Gastrocnemius medialis (tissue), 4 donors: ENCODE results near the gene CSTF1. TPM values are rescaled to one million over a fixed set of nuclear protein-coding genes. Genes with fewer than 3 reads are reported as not detected.

Experiments
- ATAC-seq, 2 donors: fragments of 150-250 bp; one replicate each; pipeline ENCODE4 v1.9.1; 2016
- DNase-seq, 2 donors: peaks; one replicate each; pipeline ENCODE4 v3.0.0-alpha.2; 2019
- H3K27ac ChIP-seq, 4 donors: fragments of 200-600 bp; sonication (generic); 1 replicate in 1 of 4; 2 replicates in 3 of 4; pipeline ENCODE4 v1.5.1; 2016 to 2018; ENCODE audit warnings: mild to moderate bottlenecking in 2 of 4, moderate library complexity in 1 of 4
- H3K27me3 ChIP-seq, 3 donors: fragments of 200-600 bp; sonication (generic) in 2 of 3; 1 replicate in 1 of 3; 2 replicates in 2 of 3; pipeline versions ENCODE4 v1.5.1 to v1.6.0; 2016 to 2019; ENCODE audit warnings: mild to moderate bottlenecking in 1 of 3, moderate library complexity in 1 of 3
- H3K36me3 ChIP-seq, 2 donors: fragments of 200-600 bp; sonication (generic) in 1 of 2; one replicate each; pipeline ENCODE4 v1.5.1; 2017 to 2018
- H3K4me1 ChIP-seq, 2 donors: fragments of 200-600 bp; sonication (generic) in 1 of 2; one replicate each; pipeline ENCODE4 v1.5.1; 2016 to 2017; ENCODE audit warnings: mild to moderate bottlenecking in 2 of 2
- H3K4me3 ChIP-seq, 4 donors: fragments of 200-600 bp; sonication (generic) in 3 of 4; 1 replicate in 1 of 4; 2 replicates in 3 of 4; pipeline ENCODE4 v1.5.1; 2016 to 2019; ENCODE audit warnings: mild to moderate bottlenecking in 2 of 4
- H3K9me3 ChIP-seq, 3 donors: fragments of 200-600 bp; sonication (generic) in 2 of 3; 1 replicate in 1 of 3; 2 replicates in 2 of 3; pipeline ENCODE4 v1.5.1; 2016 to 2019
- POLR2A ChIP-seq, 2 donors: fragments of 450-650 bp; IDR thresholded peaks; one replicate each; pipeline ENCODE4 v1.6.1; 2017; ENCODE audit warnings: antibody characterized with exemption in 2 of 2, mild to moderate bottlenecking in 2 of 2, moderate library complexity in 2 of 2
- in situ Hi-C, 4 donors: fragments of 200-750 bp; cut with MboI; loops; one replicate each; pipeline versions ENCODE4 v1.15.0 to v1.8.0; 2017; ENCODE audit warnings: low sequenced_read_pairs in 4 of 4
- intact Hi-C: fragments of 100-400 bp; cut with DNase I; formaldehyde crosslinking; loops from one replicate; pipeline ENCODE4 v1.15.1; 2023; ENCODE audit warnings: low total_unique reads
- total RNA-seq, 4 donors: library from RNA; depleted of rRNA; stranded (reverse); fragments of >200 nt; gene quantifications; one replicate each; pipeline versions ENCODE4 v1.1.0 to v1.2.3, GENCODE V29; 2016
- TF ChIP-seq, protein P1 (sequence below), 5 experiments: fragments of 450-650 bp in 3 of 5; fragments of 200-600 bp in 2 of 5; sonication (generic) in 2 of 5; IDR thresholded peaks in 4 of 5; conservative IDR thresholded peaks in 1 of 5; 1 replicate in 4 of 5; 2 replicates in 1 of 5; pipeline ENCODE4 v1.5.1; 2016 to 2019; ENCODE audit warnings: antibody characterized with exemption in 5 of 5, mild to moderate bottlenecking in 3 of 5, moderate library complexity in 3 of 5

CSTF1 gene
- total RNA-seq, 4 donors from 2014 or later, result 14.2 to 23.2 (median 18.9) TPM

DNA sequence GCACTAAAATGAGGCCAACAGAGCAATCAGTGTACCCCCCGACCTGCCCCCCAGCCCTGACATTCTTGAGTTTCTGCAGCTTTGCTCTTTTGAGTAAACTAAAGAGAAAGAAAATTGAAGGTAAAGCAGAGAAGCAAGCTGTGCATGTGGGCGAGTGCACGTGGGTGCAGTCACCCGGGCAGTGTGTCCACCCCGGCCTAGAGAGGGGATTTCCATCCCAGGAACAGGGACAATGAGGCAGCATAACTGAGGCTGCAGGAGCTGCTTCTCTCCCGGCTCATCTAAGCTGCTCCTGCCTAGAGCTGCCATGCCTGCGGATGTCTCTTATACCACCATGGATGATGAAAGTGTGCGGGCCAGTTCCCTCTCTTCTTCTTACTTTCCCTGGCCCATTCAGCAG, 36.4 kb downstream of the CSTF1 start:
- no peaks in the 10 kb centered on the region for H3K9me3 ChIP-seq
- no peak overlapping the region for H3K4me3 ChIP-seq
- no peak overlapping the region for H3K27ac ChIP-seq
- DNase-seq (no peak), ATAC-seq (no peak)
- intact Hi-C loops (no loop called here), in situ Hi-C loops (no loop called here)
- H3K36me3 ChIP-seq, result no peaks in the 10 kb centered on the region
- H3K27me3 ChIP-seq, result no peaks in the 10 kb centered on the region
- H3K4me1 ChIP-seq, result no peaks in the 10 kb centered on the region
- no peak for TF ChIP-seq POLR2A (IDR thresholded peaks at IDR 0.05)
- TF ChIP-seq, protein P1, sequence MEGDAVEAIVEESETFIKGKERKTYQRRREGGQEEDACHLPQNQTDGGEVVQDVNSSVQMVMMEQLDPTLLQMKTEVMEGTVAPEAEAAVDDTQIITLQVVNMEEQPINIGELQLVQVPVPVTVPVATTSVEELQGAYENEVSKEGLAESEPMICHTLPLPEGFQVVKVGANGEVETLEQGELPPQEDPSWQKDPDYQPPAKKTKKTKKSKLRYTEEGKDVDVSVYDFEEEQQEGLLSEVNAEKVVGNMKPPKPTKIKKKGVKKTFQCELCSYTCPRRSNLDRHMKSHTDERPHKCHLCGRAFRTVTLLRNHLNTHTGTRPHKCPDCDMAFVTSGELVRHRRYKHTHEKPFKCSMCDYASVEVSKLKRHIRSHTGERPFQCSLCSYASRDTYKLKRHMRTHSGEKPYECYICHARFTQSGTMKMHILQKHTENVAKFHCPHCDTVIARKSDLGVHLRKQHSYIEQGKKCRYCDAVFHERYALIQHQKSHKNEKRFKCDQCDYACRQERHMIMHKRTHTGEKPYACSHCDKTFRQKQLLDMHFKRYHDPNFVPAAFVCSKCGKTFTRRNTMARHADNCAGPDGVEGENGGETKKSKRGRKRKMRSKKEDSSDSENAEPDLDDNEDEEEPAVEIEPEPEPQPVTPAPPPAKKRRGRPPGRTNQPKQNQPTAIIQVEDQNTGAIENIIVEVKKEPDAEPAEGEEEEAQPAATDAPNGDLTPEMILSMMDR (IDR thresholded peaks at IDR 0.05 in 4 of 5, conservative IDR thresholded peaks at IDR 0.05 in 1 of 5), result no peak

DNA sequence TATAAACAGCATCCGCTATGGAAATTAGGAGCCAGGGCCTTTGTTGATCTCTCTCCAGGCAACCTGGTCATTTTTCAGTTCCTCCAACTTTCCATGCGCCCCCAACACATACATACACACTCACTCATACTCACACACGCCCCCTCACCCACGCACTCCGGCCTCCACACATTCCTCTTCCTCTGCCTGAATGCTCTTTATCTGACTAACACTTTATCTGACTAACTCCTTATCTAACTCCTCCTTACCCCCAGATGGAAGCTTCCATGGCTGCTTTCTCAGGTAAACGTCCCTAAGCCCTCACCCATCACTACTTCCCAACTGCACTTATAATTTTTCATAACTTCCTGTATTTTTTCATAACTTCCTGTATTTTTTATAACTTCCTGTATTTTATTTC, 37.1 kb downstream of the CSTF1 start:
- Histone ChIP-seq H3K4me3 (no peak overlapping the region), H3K4me1 (no peaks in the 10 kb centered on the region), H3K27ac (no peak overlapping the region)

DNA sequence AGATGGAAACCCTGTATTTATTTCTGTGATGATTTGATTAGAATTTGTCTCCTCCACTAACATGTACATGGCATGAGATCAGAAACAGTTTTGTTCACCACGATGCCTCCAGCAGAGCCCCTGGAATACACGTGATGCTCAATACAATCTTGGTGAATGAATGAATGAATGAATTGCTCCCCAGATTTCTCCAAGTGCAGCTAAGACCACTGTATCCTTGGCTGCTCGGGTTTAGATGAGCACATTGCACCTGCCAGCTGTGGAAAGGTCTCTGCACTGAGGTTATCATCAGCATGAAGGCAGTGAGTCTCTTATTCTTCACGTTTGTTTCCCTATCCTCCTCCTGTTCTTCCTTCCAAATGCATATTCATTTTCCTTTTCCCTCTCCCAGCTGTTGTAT, 37.5 kb downstream of the CSTF1 start:
- no peak for DNase-seq
- Histone ChIP-seq H3K27ac (no peak overlapping the region), H3K9me3 (no peaks in the 10 kb centered on the region), H3K4me1 (no peaks in the 10 kb centered on the region), H3K27me3 (no peaks in the 10 kb centered on the region), H3K4me3 (no peak overlapping the region), H3K36me3 (no peaks in the 10 kb centered on the region)
- no peak for ATAC-seq
- intact Hi-C loops (no loop called here), in situ Hi-C loops (no loop called here)
- TF ChIP-seq POLR2A (IDR thresholded peaks at IDR 0.05), result no peak
- TF ChIP-seq, protein P1 (IDR thresholded peaks at IDR 0.05 in 4 of 5, conservative IDR thresholded peaks at IDR 0.05 in 1 of 5), result no peak

More for the DNA sequence above, 37.1 kb downstream of the CSTF1 start:
- in situ Hi-C loops, result no loop called here
- intact Hi-C loops, result no loop called here
- DNase-seq (no peak), ATAC-seq (no peak)
- TF ChIP-seq, protein P1 (IDR thresholded peaks at IDR 0.05 in 4 of 5, conservative IDR thresholded peaks at IDR 0.05 in 1 of 5), result no peak
- Histone ChIP-seq H3K27me3 (no peaks in the 10 kb centered on the region), H3K36me3 (no peaks in the 10 kb centered on the region), H3K9me3 (no peaks in the 10 kb centered on the region)

DNA sequence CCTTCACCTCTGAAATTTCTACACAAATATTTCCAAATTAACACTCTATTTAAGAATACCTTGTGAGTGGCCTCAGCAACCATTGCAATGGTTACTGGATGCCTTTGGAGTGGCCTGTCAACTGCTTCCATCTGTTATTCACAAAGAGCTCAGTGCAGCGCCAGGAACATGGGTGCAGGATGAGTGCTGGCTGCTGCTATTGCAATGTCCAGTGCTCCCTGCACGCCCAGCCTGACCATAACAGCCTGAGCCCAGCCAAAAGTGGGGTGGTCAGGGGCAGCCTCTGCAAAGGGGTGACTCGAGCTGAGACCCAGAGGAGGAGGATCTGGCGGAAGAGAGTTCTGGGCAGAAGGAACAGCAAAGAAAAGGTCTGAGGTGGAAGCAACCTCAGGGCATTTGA, 38.0 kb downstream of the CSTF1 start:
- DNase-seq, result no peak
- Histone ChIP-seq H3K9me3 (no peaks in the 10 kb centered on the region), H3K4me3 (no peak overlapping the region), H3K27ac (no peak overlapping the region), H3K27me3 (no peaks in the 10 kb centered on the region), H3K36me3 (no peaks in the 10 kb centered on the region), H3K4me1 (no peaks in the 10 kb centered on the region)
- in situ Hi-C loops (no loop called here), intact Hi-C loops (no loop called here)
- no peak for ATAC-seq
- TF ChIP-seq POLR2A (IDR thresholded peaks at IDR 0.05), result no peak
- TF ChIP-seq, protein P1 (IDR thresholded peaks at IDR 0.05 in 4 of 5, conservative IDR thresholded peaks at IDR 0.05 in 1 of 5), result no peak

DNA sequence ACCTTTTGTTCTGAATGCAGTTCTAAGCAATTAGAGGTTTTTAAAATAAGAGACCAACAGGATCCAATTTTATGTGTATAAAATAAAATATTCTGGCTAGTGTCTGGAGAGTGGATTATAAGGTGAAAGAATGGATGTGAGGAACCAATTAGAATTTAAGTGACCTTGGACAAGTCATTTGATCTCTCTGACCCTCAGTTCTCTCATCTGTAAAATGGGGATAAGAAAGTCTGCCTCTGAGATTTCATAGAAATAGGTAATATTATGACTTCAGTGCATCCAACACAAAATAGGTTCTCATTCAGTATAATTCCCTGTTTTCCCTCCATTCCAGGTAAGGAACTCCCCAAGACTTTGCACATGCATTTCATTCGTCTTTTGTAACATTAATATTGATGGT, 38.5 kb downstream of the CSTF1 start:
- no peak for TF ChIP-seq POLR2A (IDR thresholded peaks at IDR 0.05)
- ATAC-seq (no peak), DNase-seq (no peak)
- in situ Hi-C loops (no loop called here), intact Hi-C loops (no loop called here)
- Histone ChIP-seq H3K4me3 (no peak overlapping the region), H3K36me3 (no peaks in the 10 kb centered on the region), H3K27ac (no peak overlapping the region), H3K9me3 (no peaks in the 10 kb centered on the region), H3K4me1 (no peaks in the 10 kb centered on the region), H3K27me3 (no peaks in the 10 kb centered on the region)
